Measurements from ENCODE around the gene SEMA6D. TPM values are rescaled to one million over a fixed set of nuclear protein-coding genes. Genes with fewer than 3 reads are reported as not detected.
A peak's percentile ranks its signal among the peaks of the same experiment; 100 is the strongest.
"Not testable (repeated sequence)": the region's sequence is repeated elsewhere in the genome, so short reads cannot be mapped to it uniquely, and the experiment has no call there.

SEMA6D gene
- total RNA-seq, 1 donor from 2014 or later = 49.8 TPM

DNA sequence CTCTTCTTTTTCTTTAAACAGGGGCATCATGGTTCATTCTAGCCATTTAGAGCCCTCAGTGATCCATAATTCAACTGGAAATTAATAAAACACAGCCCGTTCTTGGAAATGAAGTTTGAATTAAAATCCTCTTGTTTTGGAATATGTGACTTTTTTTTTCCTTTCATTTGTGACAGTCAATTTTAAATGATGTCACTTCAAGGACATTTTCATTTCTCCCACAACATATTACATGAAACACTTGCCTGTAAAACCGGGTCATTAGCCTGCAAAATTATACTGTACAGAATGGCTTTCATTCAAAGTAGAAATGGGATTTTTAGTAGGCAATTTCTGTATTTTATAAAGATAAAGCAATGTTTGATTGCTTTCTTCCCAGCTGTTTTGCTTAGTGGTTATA is 789 bp upstream of the SEMA6D start:
- no peak for DNase-seq

DNA sequence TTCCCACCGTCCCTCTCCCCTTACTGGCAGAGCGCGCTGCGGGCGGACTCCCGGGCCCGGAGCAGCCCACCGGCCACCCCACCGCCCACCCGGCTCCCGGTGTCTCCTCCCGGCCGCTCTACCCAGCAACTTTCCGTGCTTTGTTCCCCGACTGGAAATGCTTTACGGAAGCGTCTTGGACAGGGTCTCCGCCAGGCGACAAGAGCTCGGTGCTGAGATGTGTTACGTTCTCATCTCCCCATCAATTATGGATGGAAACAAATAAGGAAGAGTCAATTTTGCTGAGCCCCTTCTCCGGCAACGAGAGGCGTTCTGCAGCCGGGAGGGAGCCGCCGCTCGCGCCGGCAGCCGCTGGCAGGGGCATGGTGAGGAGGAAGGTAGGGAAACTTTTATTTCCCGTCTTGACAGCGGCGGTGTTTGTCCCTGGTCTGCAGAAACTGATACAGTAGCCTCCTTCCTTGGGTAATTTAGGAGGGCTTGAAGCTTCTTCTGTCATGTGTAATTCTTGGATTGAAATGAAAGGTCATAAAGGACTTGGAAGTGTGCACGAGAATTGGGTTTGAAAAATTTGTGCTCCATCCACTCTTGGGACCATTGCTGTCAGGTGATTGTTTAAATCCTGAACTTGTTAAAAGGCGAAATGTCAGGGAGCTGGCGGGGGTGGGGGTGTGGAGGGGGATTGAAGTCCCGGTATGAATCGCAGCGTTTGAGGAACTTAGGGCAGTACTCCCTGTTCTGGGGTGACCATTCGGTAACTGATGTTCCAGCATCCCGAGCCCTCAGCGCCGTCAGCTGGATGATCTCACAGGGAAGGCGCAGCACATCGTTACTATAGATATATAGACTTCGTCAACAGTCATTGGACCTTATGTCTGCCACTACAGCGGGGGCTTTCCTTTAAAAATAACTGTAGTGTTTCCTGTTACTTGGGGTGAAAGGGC is 1.5 kb downstream of the SEMA6D start:
- DNase-seq = peak; percentile 49

DNA sequence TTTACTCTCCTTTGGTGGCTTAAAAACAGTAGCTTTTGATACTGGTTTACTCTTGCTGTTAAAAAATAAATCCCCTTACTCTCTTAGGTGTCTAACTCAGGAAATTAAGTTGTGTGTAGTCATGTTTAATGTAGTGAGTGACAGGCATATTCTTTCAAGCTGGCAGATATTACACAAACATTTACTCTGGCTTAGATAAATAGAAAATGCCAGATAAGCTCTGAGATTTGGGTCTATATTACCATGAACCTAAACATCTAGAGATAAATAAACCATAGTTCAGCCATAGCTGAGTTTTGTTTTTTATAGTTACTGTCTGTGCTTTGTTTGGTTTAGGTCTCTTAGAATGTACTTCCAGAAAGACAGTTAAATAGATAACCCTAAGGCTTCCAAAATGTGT is 2.4 kb downstream of the SEMA6D start:
- DNase-seq = no peak

DNA sequence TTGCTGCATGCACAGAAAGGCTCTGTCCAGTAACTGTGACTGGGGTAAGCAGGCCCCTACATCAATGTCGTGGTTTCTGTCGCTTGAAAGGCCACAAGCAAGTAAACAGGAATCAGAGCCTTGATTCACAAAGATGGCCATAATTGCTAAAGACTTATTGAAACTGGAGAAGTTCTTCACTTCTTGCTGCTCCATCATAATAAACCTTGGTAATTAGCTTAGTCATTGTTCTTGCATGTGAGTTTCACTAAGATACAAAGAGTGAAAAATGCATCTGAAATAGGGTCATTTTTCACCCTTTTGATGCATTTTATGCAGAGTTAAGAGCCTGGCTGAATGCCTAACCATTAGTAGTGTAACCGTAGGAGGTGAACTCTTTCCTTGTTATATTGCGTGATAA is 3.2 kb downstream of the SEMA6D start:
- peak; percentile 19 for DNase-seq

DNA sequence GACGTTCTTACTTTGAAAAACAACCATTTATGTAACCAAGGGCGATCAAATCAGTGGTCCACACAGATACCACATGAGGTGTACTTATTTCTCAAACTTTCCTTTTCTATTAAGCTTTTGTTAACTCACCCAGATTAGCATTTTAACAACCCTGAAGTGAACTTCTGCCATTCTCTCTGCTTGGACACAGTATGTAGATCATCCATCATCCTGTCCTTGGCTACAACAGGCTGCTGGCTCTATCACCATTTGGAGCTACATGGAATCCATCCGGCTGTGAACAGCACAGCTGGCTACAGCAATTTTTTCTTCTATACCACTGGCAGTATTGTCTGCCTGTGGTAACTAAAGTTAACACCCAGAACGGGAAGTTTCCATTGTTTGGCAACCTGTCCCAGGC is 4.4 kb downstream of the SEMA6D start:
- DNase-seq = no peak

DNA sequence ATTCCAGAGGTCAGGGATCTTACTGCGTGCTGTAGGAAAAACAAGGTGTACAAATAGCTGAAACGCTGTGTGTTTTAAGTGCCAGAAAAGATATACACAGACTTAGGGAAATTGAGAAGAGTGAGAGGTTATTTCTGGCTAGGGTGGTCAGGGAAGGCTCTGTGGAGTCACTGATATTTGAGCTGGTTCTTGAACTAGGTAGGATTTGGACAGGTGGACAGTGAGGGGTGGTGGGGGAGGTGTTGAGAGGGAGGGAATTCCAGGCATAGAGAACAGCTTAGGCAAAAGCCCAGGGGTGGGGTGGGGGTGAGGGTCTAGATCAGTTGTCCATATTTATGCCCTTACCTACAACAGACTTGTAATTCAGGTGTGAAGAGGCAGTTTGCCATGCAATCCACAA is 7.0 kb downstream of the SEMA6D start:
- no peak for DNase-seq

DNA sequence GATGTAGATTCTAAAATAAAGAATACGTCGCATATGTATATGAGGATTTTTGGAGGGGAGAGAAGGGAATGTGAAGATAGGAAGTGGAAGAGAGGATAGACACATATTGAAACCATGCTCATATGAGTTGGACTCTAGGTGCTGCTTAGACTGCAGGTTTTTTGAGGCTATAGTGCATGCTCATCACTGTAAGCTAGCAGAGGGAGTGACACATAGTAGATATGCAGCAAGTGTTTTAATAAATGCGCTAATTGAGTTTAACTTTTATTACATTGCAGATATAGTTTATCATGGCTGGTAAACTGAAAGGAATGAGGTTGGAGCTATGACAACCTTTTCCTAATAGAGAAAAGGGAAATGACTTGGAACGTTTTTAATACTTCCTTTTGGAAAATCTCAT is 7.7 kb downstream of the SEMA6D start:
- no peak for DNase-seq

DNA sequence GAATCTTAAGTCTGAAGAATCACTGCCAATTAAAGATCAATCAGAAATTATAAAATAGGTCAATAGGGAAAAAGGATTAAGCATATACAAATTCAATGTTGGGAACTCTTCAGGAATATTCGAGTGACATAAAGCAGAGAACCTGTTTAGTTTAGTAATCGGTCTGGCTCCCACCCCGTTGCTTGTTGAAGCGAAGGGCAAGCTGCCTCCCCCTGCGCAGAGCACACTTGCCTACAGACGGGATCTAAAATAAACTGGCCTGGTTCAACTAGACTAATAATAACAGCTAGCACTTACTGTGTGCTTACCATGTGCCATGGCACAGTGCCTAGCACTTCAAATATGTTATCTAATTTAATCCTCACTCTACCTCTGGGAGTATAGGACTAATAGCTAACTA is 8.6 kb downstream of the SEMA6D start:
- DNase-seq = no peak

DNA sequence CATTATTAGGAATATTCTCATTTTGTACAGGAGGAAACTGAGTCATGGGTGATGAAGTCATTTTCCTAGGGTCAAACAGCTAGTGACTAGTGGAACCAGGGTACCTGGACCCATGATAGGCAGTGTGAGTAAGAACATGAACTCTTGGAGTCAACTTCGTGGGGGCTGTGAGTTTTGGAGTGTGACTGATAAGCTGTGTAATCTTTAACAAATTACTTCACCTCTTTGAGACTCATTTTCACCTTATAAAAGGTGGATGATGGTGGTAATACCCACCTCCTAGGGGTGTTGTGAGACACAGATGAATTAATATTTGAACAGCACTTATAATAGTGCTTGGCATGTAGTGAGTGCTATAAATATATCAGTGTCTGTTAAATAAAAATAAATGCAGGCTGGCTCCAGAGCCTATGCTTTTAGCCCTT is 9.1 kb downstream of the SEMA6D start:
- no peak for DNase-seq

DNA sequence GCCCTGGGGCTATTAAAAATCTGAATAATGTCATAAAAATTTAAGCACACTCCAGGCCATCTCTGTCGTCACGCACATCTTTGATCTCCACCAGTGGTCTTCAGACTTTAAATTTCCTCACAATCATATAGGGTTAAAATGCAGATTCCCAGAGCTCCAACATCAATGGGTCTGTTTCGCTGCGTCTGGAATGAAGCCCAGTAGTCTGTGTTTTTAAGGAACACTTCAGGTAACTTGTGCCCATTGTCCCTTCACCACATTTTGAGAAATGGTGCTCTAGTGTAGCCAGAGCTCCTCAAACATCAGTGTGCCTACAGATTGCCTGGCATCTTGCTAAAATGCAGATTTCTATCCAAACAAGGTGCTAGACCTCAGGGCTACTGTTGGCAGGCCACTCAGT is 9.8 kb downstream of the SEMA6D start:
- DNase-seq = no peak

DNA sequence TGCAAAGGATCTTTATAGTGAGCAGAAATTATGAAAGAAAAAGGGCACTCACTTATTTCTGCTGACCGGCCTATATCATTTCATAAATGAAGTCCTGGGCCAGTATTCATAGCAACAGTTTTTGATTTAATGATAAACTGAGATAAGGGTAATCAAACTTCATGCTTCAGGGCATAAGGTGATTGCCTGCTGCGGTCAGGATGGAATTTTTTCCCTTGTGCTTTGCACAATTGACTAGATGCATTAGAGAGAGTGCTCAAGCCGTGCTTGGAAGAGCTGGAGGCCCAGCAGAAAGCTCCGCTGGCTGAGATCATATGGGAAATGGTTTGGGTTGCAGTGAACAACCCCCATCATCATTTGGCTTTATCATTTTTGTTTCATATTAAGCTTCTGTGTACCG is 10.4 kb downstream of the SEMA6D start:
- no peak for DNase-seq

DNA sequence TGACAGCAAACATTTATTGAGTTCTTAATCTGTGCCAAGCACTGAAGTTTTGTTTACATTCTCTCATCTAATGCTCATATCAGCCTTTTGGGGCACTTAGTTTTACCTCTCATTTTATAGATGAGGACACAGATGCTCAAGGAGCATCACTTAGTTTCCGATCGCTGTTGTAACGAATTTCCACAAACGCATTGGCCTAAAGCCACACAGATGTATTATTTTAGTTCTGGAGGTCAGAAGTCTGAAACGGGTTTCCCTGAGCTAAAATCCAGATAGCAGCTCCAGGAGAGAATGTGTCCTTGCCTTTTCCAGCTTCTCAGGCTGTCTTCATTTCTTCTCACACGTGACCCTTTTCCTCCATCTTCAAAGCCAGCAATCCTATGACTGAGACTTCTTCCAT is 11.1 kb downstream of the SEMA6D start:
- no peak for DNase-seq

DNA sequence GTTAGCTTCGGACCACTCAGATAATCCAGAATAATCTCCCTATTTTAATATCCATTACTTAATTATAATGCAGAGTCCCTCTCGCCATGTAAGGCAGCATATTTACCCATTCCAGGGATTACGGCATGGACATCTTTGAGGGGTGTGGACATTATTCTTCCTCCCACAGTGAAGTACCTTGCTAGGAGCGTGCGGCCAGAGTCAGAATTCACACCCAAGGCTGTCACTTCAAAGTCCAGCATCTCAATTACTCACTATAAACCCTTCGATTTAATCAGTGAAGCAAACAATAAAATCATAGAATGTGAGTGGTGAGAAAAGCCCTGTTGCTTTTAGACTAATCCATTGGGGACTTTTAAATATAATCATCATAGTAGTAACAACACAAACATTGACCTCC is 11.6 kb downstream of the SEMA6D start:
- no peak for DNase-seq

DNA sequence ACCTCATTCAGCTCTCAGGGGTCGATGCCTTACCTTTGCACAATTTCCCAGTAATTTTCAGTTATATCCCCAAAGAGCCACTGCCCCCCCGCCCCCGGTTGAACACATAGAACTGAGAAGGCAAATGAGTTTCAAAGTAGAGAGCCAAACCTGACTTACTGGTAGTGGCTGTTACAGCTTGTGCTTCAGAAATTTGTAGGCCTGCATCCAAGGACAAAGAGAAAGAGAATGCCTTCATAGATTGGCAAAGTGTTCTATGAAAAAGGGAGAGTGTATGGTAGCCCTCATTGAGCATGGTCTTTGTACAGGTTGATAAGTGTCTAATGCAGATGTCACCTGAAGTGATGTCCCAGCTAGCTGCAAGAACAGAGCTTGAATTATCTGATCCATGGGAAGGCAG is 13.9 kb downstream of the SEMA6D start:
- DNase-seq = no peak

DNA sequence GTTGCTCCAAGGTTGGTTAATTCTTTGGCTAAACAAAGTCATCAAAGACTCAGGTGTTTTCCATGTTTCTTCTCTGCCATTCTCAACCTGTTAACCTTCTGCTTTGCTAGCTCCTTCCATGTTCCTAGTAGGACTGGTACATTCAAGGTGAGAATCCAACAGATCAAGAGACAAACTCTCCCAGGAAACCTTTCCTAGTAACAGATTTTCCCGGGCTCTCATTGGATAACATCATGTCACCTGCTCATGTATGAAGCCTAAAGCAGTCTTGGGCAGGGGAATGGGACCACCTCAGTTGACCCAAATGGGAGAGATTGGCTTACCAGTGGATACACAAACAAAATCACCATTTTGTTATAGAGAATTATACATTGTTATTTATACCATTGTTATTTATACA is 14.9 kb downstream of the SEMA6D start:
- DNase-seq = no peak

DNA sequence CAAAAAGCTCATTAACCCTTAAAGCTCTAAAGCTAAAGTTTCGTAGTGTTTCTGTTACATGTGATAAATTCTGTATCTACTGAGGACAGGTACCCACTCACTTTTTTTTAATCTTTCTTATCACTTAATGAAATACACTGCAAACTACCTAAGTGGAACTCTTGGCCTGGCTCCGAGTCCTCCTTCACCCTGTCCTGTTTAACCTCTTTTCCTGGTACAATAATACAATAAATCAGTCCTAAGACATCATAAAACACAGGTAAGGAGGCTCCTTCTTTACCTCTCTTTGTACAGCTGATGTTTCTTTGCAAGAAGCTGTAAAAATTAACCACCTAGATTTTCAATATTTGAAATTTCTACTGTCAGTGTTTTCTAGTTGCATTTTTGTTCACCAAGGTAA is 15.8 kb downstream of the SEMA6D start:
- no peak for DNase-seq

DNA sequence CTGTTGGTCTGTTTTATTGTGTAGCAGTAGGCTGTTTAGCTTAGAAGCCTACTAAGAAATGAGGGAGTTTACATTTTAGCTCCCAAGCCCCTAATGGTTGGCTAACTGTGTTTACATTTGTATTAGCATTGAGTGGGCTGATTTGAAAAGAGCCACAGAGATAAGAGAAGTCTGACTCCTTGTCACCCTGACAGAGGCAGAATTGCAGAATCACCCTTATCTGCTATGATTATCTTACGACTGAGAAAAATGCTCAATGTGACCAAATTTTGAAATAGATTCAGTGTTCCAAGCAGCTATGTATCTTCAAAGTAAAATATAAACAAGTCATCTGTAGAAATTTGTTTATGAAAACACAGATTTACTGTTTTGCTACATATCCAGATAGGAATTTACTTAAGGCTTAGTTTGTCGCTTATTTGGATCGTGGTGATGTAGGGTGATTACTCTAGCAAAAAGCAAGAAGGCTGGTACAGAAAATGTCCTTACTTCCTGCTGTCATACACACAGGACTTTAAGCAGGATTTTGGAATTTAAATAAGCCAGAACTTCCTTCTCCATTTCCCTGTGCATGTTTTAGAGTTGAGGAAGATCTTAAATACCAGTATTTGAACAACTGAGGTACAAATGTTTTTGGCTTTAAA is 19.0 kb downstream of the SEMA6D start:
- DNase-seq = no peak

DNA sequence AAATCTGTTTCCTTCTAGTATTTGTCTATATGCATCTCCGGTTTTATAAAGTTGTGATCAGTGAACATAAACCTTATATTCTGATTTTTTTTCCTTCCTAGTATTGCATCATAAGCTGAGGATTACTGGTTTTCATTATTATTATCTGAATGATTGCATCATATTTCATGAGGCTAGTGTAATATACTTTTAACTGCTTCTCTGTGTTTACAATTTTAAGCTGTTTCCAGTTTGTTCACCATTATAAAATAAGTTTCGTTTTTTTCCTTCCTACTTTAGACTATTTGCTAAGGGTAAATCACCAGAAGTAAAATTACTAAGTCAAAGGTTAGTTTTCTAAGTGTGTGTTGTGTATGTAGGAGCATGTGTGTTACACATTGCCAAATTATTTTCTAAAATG is 20.2 kb downstream of the SEMA6D start:
- DNase-seq = no peak

DNA sequence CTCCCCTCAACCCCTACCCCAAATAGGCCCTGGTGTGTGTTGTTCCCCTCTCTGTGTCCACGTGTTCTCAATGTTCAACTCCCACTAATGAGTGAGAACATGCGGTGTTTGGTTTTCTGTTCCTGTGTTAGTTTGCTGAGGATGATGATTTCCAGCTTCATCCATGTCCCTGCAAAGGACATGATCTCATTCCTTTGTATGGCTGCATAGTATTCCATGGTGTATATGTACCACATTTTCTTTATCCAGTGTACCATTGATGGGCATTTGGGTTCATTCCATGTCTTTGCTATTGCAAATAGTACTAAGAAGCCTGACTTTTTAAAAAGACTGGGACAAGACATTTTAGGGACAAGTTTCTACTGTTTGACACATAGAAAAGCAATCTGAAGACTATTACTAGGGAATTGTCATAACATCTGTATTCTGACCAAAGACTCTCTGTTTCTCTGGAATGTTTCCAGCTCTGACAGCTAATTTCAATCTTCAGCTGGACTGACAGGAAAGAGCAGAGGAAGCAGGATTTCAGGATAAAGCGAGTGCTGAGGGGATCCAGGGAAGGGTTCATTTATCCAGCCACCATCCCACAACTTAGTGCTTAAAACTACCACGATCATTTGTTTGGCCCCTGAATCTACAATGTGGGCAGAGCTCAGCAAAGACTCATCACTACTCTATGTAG is 21.0 kb downstream of the SEMA6D start:
- DNase-seq = not testable (repeated sequence)

DNA sequence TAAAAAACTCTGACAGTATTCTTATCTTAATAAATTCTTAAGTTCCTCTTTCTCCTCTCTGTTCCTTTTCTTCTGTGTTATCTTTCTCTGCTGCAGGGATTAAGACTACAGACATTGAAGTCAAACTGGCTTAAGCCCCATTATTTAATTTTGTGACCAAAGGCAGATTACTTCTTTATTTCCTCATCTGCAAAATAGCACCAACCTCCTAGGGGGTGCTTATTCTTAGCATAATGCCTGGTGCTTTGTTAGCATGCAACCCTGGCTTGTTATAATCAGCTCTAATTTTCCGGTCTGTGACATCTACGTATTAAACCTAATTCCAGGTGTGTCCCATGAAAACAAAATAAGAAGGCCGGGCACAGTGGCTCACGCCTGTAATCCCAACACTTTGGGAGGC is 23.8 kb downstream of the SEMA6D start:
- no peak for DNase-seq

DNA sequence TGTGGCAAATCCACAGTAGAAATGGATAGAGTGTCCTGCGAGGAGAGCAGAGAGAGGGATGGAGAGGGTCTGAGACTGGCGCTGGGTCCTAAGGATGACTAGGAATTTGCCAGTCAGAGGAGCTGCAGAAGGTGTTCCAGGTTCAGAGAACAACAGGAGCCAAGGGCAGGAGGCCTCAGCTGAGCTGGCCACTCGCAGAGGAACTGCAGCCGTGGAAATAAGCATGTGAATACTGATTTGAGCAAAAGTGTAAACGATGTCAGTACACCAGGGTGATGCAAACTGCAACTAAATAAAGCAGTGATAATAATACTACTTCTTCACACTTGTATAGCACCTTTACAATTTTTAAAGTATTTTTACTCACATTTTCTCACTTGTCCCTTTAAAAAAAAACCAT is 24.6 kb downstream of the SEMA6D start:
- DNase-seq = no peak

DNA sequence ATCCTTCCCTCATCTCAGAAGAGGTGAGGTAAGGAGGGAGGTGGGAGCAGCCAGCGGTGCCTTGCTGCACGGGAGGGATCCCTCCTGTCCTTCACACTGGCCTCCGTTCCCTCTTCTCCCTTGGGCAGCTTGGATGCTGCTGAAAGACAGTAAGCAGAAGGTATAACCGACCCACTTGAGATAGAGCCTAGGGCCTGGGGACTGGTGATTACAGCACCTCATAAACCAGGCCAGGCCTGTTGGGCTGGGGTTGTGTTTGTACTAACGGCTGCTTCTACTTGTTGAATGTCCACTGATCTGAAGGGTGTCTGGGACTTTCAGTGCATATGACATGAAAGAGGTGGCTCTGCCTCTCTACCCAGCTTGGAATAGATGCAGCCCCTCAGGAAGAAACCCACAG is 25.0 kb downstream of the SEMA6D start:
- no peak for DNase-seq

DNA sequence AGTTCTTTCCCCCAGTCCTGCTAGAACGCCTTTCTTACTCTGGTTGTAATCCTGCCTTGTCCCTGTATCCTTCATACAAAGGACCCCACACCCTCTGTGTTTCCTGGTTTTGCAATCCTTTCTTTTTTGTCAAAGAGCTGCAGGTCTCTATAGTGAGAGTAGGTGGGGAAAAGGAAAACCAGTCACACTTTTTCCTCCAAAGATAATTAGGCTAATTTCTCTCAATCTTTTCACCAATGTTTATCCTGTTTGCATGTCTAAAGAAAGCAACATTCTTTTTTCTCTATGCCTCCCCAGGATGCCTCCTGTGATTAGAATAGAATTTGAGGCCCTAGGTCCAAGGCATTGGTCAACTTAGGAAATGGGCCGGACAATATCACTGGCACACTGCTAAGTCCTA is 25.4 kb downstream of the SEMA6D start:
- no peak for DNase-seq

Data from occipital lobe (tissue), 2 donors.